Upper lobe of left lung (tissue), 6 donors: ENCODE results near the gene NRXN3. TPM values are rescaled to one million over a fixed set of nuclear protein-coding genes. Genes with fewer than 3 reads are reported as not detected.

Experiments
- ATAC-seq, 2 donors: fragments of 200-7000 bp; cut with Tn5 transposase; one replicate each; pipeline ENCODE4 v1.9.1; 2022; ENCODE audit warnings: mild to moderate bottlenecking in 2 of 2, moderate library complexity in 2 of 2; ENCODE audit not compliant: low FRiP score in 2 of 2
- DNase-seq, 2 donors: peaks; one replicate each; pipeline ENCODE4 v3.0.0-alpha.2; 2019 to 2020
- H3K27ac ChIP-seq, 4 donors: fragments of 200-600 bp; sonication (generic); one replicate each; pipeline ENCODE4 v1.5.1; 2016 to 2019
- H3K27me3 ChIP-seq, 4 donors: fragments of 200-600 bp; sonication (generic); one replicate each; pipeline ENCODE4 v1.5.1; 2017 to 2019
- H3K36me3 ChIP-seq, 4 donors: fragments of 200-600 bp; sonication (generic); one replicate each; pipeline ENCODE4 v1.5.1; 2016 to 2019
- H3K4me1 ChIP-seq, 4 donors: fragments of 200-600 bp; sonication (generic); one replicate each; pipeline ENCODE4 v1.5.1; 2018 to 2019
- H3K4me3 ChIP-seq, 4 donors: fragments of 200-600 bp; sonication (generic); one replicate each; pipeline ENCODE4 v1.5.1; 2017 to 2019; ENCODE audit warnings: mild to moderate bottlenecking in 2 of 4, moderate library complexity in 1 of 4
- H3K9me3 ChIP-seq, 4 donors: fragments of 200-600 bp; sonication (generic); one replicate each; pipeline ENCODE4 v1.5.1; 2018 to 2019
- CTCF ChIP-seq, 6 experiments: fragments of 450-650 bp in 4 of 6; fragments of 200-600 bp in 2 of 6; sonication (generic) in 2 of 6; IDR thresholded peaks; one replicate each; pipeline ENCODE4 v1.5.1; 2016 to 2019; ENCODE audit warnings: antibody characterized with exemption in 6 of 6
- EP300 ChIP-seq, 4 donors: sonication (generic); formaldehyde crosslinking; IDR thresholded peaks; one replicate each; pipeline ENCODE4 v1.5.1; 2017; ENCODE audit warnings: antibody characterized with exemption in 4 of 4, control low read depth in 2 of 4
- POLR2A ChIP-seq, 4 donors: fragments of 450-650 bp; IDR thresholded peaks; one replicate each; pipeline ENCODE4 v1.5.1; 2016 to 2017; ENCODE audit warnings: antibody characterized with exemption in 4 of 4, mild to moderate bottlenecking in 2 of 4
- POLR2AphosphoS5 ChIP-seq, 2 donors: sonication (generic); formaldehyde crosslinking; IDR thresholded peaks; one replicate each; pipeline ENCODE4 v1.5.1; 2017; ENCODE audit warnings: antibody characterized with exemption in 2 of 2
- WGBS, 2 donors: methylation state at CpG; one replicate each; pipeline ENCODE4 v1.1.5; 2017 to 2018; 5-methylcytosine and 5-hydroxymethylcytosine counted together
- total RNA-seq, 6 donors: library from RNA; depleted of rRNA in 4 of 6; stranded (reverse); fragments of >200 nt in 4 of 6; gene quantifications; one replicate each; pipeline versions ENCODE4 v1.1.0 to v1.2.1, GENCODE V29; 2016 to 2021
- donor health status: DM: no; HTN: no; CAD: no; lungs with moderate emphysema.
- donor health status: DM: no; HTN: yes; CAD: no; lungs with severe emphysema.

Gene NRXN3
- total RNA-seq, 6 donors from 2014 or later = 4.4 to 14.9 (median 7.2) TPM

- H3K4me3 ChIP-seq = no peak overlapping the region
- no peak for DNase-seq
- H3K9me3 ChIP-seq = no peaks in the 10 kb centered on the region
- TF ChIP-seq EP300 (IDR thresholded peaks at IDR 0.05) (no peak), POLR2A (IDR thresholded peaks at IDR 0.05) (no peak), CTCF (IDR thresholded peaks at IDR 0.05) (no peak), POLR2AphosphoS5 (IDR thresholded peaks at IDR 0.05) (no peak)
- ATAC-seq = no peak
- WGBS, 2 donors = 72 to 76% methylated on average over 1 of the region's 1 CpG
- H3K36me3 ChIP-seq = no peaks in the 10 kb centered on the region
- no peaks in the 10 kb centered on the region for H3K27me3 ChIP-seq
- no peaks in the 10 kb centered on the region for H3K4me1 ChIP-seq
- H3K27ac ChIP-seq = no peak overlapping the region
Observed at GRCh38 chr14:78852040-78852439, 681.9 kb downstream of the NRXN3 start.

GRCh38 chr14:78857974-78858373, 687.8 kb downstream of the NRXN3 start:
- TF ChIP-seq EP300 (IDR thresholded peaks at IDR 0.05) (no peak), POLR2A (IDR thresholded peaks at IDR 0.05) (no peak), CTCF (IDR thresholded peaks at IDR 0.05) (no peak)
- Histone ChIP-seq H3K27me3 (no peaks in the 10 kb centered on the region), H3K27ac (no peak overlapping the region), H3K9me3 (no peaks in the 10 kb centered on the region), H3K4me1 (no peaks in the 10 kb centered on the region), H3K4me3 (no peak overlapping the region), H3K36me3 (no peaks in the 10 kb centered on the region)
- WGBS, 2 donors = 70 to 75% methylated on average over 4 of the region's 4 CpGs
- DNase-seq = no peak
- no peak for ATAC-seq

- no peaks in the 10 kb centered on the region for H3K36me3 ChIP-seq
- ATAC-seq (no peak), DNase-seq (no peak)
- H3K9me3 ChIP-seq = no peaks in the 10 kb centered on the region
- TF ChIP-seq POLR2A (IDR thresholded peaks at IDR 0.05) (no peak), POLR2AphosphoS5 (IDR thresholded peaks at IDR 0.05) (no peak), CTCF (IDR thresholded peaks at IDR 0.05) (no peak), EP300 (IDR thresholded peaks at IDR 0.05) (no peak)
- no peaks in the 10 kb centered on the region for H3K4me1 ChIP-seq
- no peak overlapping the region for H3K27ac ChIP-seq
- no peaks in the 10 kb centered on the region for H3K27me3 ChIP-seq
- H3K4me3 ChIP-seq = no peak overlapping the region
- WGBS, 2 donors = 6 to 12% methylated on average over 4 of the region's 4 CpGs
Observed at GRCh38 chr14:78863143-78863542, 693.0 kb downstream of the NRXN3 start.

GRCh38 chr14:78872837-78873236, 702.7 kb downstream of the NRXN3 start:
- 78 to 92% methylated on average over 1 of the region's 1 CpG for WGBS, 2 donors
- ATAC-seq = no peak
- no peak overlapping the region for H3K4me3 ChIP-seq
- DNase-seq = no peak
- TF ChIP-seq POLR2A (IDR thresholded peaks at IDR 0.05) = no peak
- no peak for TF ChIP-seq EP300 (IDR thresholded peaks at IDR 0.05)
- no peak for TF ChIP-seq CTCF (IDR thresholded peaks at IDR 0.05)
- TF ChIP-seq POLR2AphosphoS5 (IDR thresholded peaks at IDR 0.05) = no peak
- no peak overlapping the region for H3K27ac ChIP-seq
- no peaks in the 10 kb centered on the region for H3K4me1 ChIP-seq
- no peaks in the 10 kb centered on the region for H3K36me3 ChIP-seq
- H3K9me3 ChIP-seq = no peaks in the 10 kb centered on the region
- no peaks in the 10 kb centered on the region for H3K27me3 ChIP-seq

- Histone ChIP-seq H3K27me3 (no peaks in the 10 kb centered on the region), H3K27ac (no peak overlapping the region), H3K4me1 (no peaks in the 10 kb centered on the region), H3K36me3 (no peaks in the 10 kb centered on the region), H3K9me3 (no peaks in the 10 kb centered on the region), H3K4me3 (no peak overlapping the region)
- WGBS, 2 donors = 52 to 56% methylated on average over 2 of the region's 2 CpGs
- TF ChIP-seq EP300 (IDR thresholded peaks at IDR 0.05) (no peak), POLR2AphosphoS5 (IDR thresholded peaks at IDR 0.05) (no peak), POLR2A (IDR thresholded peaks at IDR 0.05) (no peak), CTCF (IDR thresholded peaks at IDR 0.05) (no peak)
- ATAC-seq (no peak), DNase-seq (no peak)
Observed at GRCh38 chr14:78873581-78873980, 703.4 kb downstream of the NRXN3 start.
